Measurements from ENCODE around the gene SYT9. TPM values are rescaled to one million over a fixed set of nuclear protein-coding genes. Genes with fewer than 3 reads are reported as not detected.
"Not testable (repeated sequence)": the region's sequence is repeated elsewhere in the genome, so short reads cannot be mapped to it uniquely, and the experiment has no call there.

Gene SYT9
- polyA plus RNA-seq, 4 donors, result 0.09 to 0.72 TPM; not detected in 2

DNA sequence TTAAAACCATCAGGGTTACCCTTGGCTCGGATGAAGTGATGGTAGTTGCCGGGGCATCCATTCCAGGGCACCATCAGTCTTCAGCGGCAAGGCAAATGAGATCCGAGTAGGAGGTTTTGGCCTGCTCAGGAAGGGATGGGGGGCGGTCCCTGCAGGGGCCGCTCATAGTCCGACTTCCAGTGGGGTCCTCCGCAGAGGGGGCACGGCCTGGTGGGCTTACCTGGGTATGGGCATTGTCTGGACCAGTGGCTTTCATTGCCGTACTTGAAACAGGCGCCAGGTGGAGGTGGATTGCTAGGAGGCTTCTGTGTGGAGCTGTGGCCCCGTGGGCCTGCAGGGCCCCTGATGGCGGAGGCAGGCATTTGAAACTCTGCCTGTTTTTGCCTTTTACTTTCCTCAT lies 266.0 kb downstream of the SYT9 start:
- 95 to 96% (median 95%) methylated on average over 13 of the region's 13 CpGs for WGBS, 3 donors
- not testable (repeated sequence) for H3K27ac ChIP-seq (ENCODE audit: low read depth in 1 of 3, low read length in 2 of 3); H3K27me3 ChIP-seq (ENCODE audit: control insufficient read depth in 3 of 3, insufficient read depth in 3 of 3, low read length in 3 of 3); H3K36me3 ChIP-seq (ENCODE audit: control insufficient read depth in 3 of 3, insufficient read depth in 2 of 3, low read depth in 1 of 3, low read length in 3 of 3); FAIRE-seq; DNase-seq; H3K4me3 ChIP-seq (ENCODE audit: low read depth in 1 of 3, low read length in 3 of 3); H3K9me3 ChIP-seq (ENCODE audit: control insufficient read depth in 2 of 2, insufficient read depth in 1 of 2, low read depth in 1 of 2, low read length in 1 of 2)
- H3K4me1 ChIP-seq (ENCODE audit: control insufficient read depth in 3 of 3, insufficient read depth in 2 of 3, low read depth in 1 of 3, low read length in 2 of 3), result peaks cover 0 to 21% (median 5%) of the 10 kb centered on the region in 3 donors

Other genes with a start within 250 kb of the SYT9 start
- gene ZNF214, start 231.6 kb upstream of the SYT9 start, polyA plus RNA-seq, result 1 to 10 TPM in 1 of 4 donors, under 1 TPM in 2, not detected in 1; 0.27 to 6.8 (median 0.97) TPM
- gene NLRP14, start 231.4 kb upstream of the SYT9 start, polyA plus RNA-seq, result under 1 TPM in 2 of 4 donors, not detected in 2; 0.03 to 0.97 TPM
- gene RBMXL2, start 162.9 kb upstream of the SYT9 start, polyA plus RNA-seq, result under 1 TPM in 2 of 4 donors, not detected in 2; 0.06 to 0.47 TPM
- gene OLFML1, start 233.6 kb downstream of the SYT9 start, polyA plus RNA-seq, result 1 to 10 TPM in 2 of 4 donors, under 1 TPM in 1, not detected in 1; 0.81 to 7.7 (median 2.5) TPM

Measured in small intestine (tissue), 7 donors.